OCI-LY7 (cell line): Measurements from ENCODE around the gene BLVRB. TPM values are rescaled to one million over a fixed set of nuclear protein-coding genes. Genes with fewer than 3 reads are reported as not detected.

Experiments used
- BruUV-seq: library from RNA; stranded (reverse); fragments of 400-500 nt; replicated peaks from 2 replicates; lab custom pipeline; 2021; lab: Mats Ljungman, UMichigan
- CTCF ChIA-PET: fragments of 300-600 bp; sonication (Branson Sonifier 250); formaldehyde crosslinking; loops from one replicate; lab custom pipeline; 2022; ENCODE audit warnings: antibody characterized with exemption; ENCODE audit not compliant: unreplicated experiment; lab: Charles Lee
- POLR2A ChIA-PET: fragments of 300-600 bp; sonication (Branson Sonifier 250); formaldehyde crosslinking; loops from one replicate; lab custom pipeline; 2022; ENCODE audit warnings: antibody characterized with exemption; lab: Charles Lee
- DNase-seq: peaks from one replicate; pipeline ENCODE4 v3.0.0-alpha.2; 2015; ENCODE audit warnings: low spot score
- H2AFZ ChIP-seq: fragments of 200-600 bp; sonication (generic), shearing (Covaris generic); 2 replicates; pipeline ENCODE4 v1.6.1; 2014; ENCODE audit warnings: mild to moderate bottlenecking, antibody characterized with exemption, low read length, moderate library complexity
- H3K27ac ChIP-seq: fragments of 200-600 bp; sonication (generic); 2 replicates; pipeline ENCODE4 v1.5.1; 2014; ENCODE audit warnings: mixed run types, low read depth, mild to moderate bottlenecking, moderate library complexity, low read length, inconsistent platforms; ENCODE audit not compliant: poor library complexity, severe bottlenecking
- H3K36me3 ChIP-seq: fragments of 200-600 bp; sonication (generic); 2 replicates; pipeline ENCODE4 v1.6.1; 2014; ENCODE audit warnings: mild to moderate bottlenecking, antibody characterized with exemption, low read length, moderate library complexity, mixed read lengths; ENCODE audit not compliant: insufficient read depth
- H3K4me1 ChIP-seq: fragments of 200-600 bp; sonication (generic); 2 replicates; pipeline ENCODE4 v1.5.1; 2014; ENCODE audit warnings: mild to moderate bottlenecking, low read length; ENCODE audit not compliant: insufficient read depth, poor library complexity, severe bottlenecking
- H3K4me2 ChIP-seq: fragments of 200-600 bp; sonication (generic); 2 replicates; pipeline ENCODE4 v1.6.1; 2014; ENCODE audit warnings: mild to moderate bottlenecking, low read length
- H3K4me3 ChIP-seq: fragments of 200-600 bp; sonication (generic); 2 replicates; pipeline ENCODE4 v1.5.1; 2014; ENCODE audit warnings: mild to moderate bottlenecking, low read depth, low read length; ENCODE audit not compliant: poor library complexity, severe bottlenecking
- H3K79me2 ChIP-seq: fragments of 200-600 bp; sonication (generic); 2 replicates; pipeline ENCODE4 v1.6.1; 2016; ENCODE audit warnings: low read depth, mild to moderate bottlenecking, low read length, moderate library complexity, mixed read lengths; ENCODE audit not compliant: insufficient read depth
- H3K9me2 ChIP-seq: fragments of 200-600 bp; sonication (generic); 2 replicates; pipeline ENCODE4 v1.6.1; 2016; ENCODE audit warnings: mild to moderate bottlenecking, low read length, mixed read lengths; ENCODE audit not compliant: insufficient read depth
- H3K9me3 ChIP-seq: fragments of 200-600 bp; sonication (generic); 2 replicates; pipeline ENCODE4 v1.6.1; 2014; ENCODE audit warnings: mild to moderate bottlenecking, mixed run types, low read length, mixed read lengths
- H4K20me1 ChIP-seq: fragments of 200-600 bp; sonication (generic); 2 replicates; pipeline ENCODE4 v1.6.1; 2014; ENCODE audit warnings: mild to moderate bottlenecking, antibody characterized with exemption, low read length, moderate library complexity, mixed read lengths; ENCODE audit not compliant: insufficient read depth
- CTCF ChIP-seq: fragments of 200-600 bp; sonication (generic); conservative IDR thresholded peaks from 2 replicates; pipeline ENCODE4 v1.5.1; 2014; ENCODE audit warnings: mild to moderate bottlenecking, antibody characterized with exemption, low read length, moderate library complexity, mixed read lengths
- EZH2phosphoT487 ChIP-seq: fragments of 200-600 bp; sonication (generic); IDR thresholded peaks from 2 replicates; pipeline ENCODE4 v1.6.1; 2018; ENCODE audit warnings: low read depth, borderline replicate concordance, mild to moderate bottlenecking, mixed run types, antibody characterized with exemption, low read length, moderate library complexity, mixed read lengths
- intact Hi-C: fragments of 100-400 bp; cut with micrococcal nuclease; formaldehyde crosslinking; loops from one replicate; pipeline ENCODE4 v1.10.0; 2022; ENCODE audit not compliant: unreplicated experiment
- total RNA-seq, 2 experiments: library from RNA; depleted of rRNA in 1 of 2; stranded (reverse); fragments of >200 nt in 1 of 2; shearing (Covaris generic) in 1 of 2; gene quantifications; 2 replicates each; pipeline ENCODE4 v1.2.3, GENCODE V29; 2014 to 2022

Gene BLVRB
- total RNA-seq, 2 experiments from 2014 or later, result 45.0 to 48.5 TPM

DNA sequence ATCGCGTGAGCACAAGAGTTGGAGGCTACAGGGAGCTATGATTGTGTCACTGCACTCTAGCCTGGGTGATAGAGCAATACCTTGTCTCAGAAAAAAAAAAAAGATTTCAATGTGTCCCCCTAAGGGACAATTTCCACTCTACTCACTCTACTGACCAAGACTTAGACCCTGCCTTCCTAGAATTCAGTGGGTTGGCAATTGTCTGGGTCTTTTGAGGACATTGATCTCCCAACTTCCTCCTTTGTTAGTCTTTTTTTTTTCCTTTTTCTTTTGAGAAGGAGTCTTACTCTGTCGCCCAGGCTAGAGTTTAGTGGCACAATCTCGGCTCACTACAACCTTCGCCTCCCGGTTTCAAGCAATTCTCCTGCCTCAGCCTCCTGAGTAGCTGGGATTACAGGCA is 3.5 kb upstream of the BLVRB start:
- no peaks in the 10 kb centered on the region for H3K36me3 ChIP-seq
- no peak for DNase-seq
- ChIA-PET POLR2A (no interaction called here), CTCF (no interaction called here)
- no peaks in the 10 kb centered on the region for H3K9me2 ChIP-seq
- no peak overlapping the region for H3K4me3 ChIP-seq
- no peak overlapping the region for H2AFZ ChIP-seq
- intact Hi-C loops, result no loop called here
- no peak overlapping the region for H3K27ac ChIP-seq
- no peak for TF ChIP-seq CTCF
- TF ChIP-seq EZH2phosphoT487, result no peak
- no TSS peak for BruUV-seq
- H3K9me3 ChIP-seq, result no peaks in the 10 kb centered on the region
- H4K20me1 ChIP-seq, result no peaks in the 10 kb centered on the region
- H3K79me2 ChIP-seq, result no peaks in the 10 kb centered on the region
- H3K4me1 ChIP-seq, result peaks cover 19% of the 10 kb centered on the region
- no peak overlapping the region for H3K4me2 ChIP-seq

GRCh38 chr19:40466985-40467734 is 1.6 kb upstream of the BLVRB start, which contains the start of gene SPTBN4:
Gene SPTBN4, plus strand, starts transcription at chr19:40467001. Its CDS starts 5,621 bp downstream, at chr19:40472622.
- POLR2A ChIA-PET, result no interaction called here
- H3K4me2 ChIP-seq, result peak within 1 kb of the TSS; percentile 95
- H4K20me1 ChIP-seq, result no peaks in the 10 kb centered on the region
- TF ChIP-seq EZH2phosphoT487, result no peak
- no peak for TF ChIP-seq CTCF
- CTCF ChIA-PET, result no interaction called here
- peaks cover 28% of the 10 kb centered on the region for H3K4me1 ChIP-seq
- DNase-seq, result no peak
- no peaks in the 10 kb centered on the region for H3K79me2 ChIP-seq
- H3K4me3 ChIP-seq, result peak within 1 kb of the TSS; percentile 78
- H3K9me2 ChIP-seq, result no peaks in the 10 kb centered on the region
- no peaks in the 10 kb centered on the region for H3K9me3 ChIP-seq
- H3K36me3 ChIP-seq, result no peaks in the 10 kb centered on the region
- H3K27ac ChIP-seq, result no peak within 1 kb of the TSS
- intact Hi-C loops, result no loop called here
- H2AFZ ChIP-seq, result peak within 1 kb of the TSS; percentile 43
- BruUV-seq, result no TSS peak
